ENCODE data around the gene IL15RA. TPM values are rescaled to one million over a fixed set of nuclear protein-coding genes. Genes with fewer than 3 reads are reported as not detected.
A peak's percentile ranks its signal among the peaks of the same experiment; 100 is the strongest.

The IL15RA gene, protein sequence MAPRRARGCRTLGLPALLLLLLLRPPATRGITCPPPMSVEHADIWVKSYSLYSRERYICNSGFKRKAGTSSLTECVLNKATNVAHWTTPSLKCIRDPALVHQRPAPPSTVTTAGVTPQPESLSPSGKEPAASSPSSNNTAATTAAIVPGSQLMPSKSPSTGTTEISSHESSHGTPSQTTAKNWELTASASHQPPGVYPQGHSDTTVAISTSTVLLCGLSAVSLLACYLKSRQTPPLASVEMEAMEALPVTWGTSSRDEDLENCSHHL
- total RNA-seq (2021) (1.9 to 2.2 TPM (median 2.0 TPM) in 3 replicates), Bru-seq, nascent RNA (percentile 35 among the genes with signal in this experiment)
- long read RNA-seq, experiment 1, partial matches to known transcripts = 0 of 6 reads
- long read RNA-seq, experiment 1, other reads (novel, unspliced or antisense) = 2 of 6 reads
- long read RNA-seq, experiment 2, partial matches to known transcripts = 1 of 4 reads
- long read RNA-seq, experiment 2, other reads (novel, unspliced or antisense) = 3 of 4 reads
- long read RNA-seq, experiment 3, partial matches to known transcripts = 0 of 2 reads
- long read RNA-seq, experiment 3, other reads (novel, unspliced or antisense) = 1 of 2 reads

DNA sequence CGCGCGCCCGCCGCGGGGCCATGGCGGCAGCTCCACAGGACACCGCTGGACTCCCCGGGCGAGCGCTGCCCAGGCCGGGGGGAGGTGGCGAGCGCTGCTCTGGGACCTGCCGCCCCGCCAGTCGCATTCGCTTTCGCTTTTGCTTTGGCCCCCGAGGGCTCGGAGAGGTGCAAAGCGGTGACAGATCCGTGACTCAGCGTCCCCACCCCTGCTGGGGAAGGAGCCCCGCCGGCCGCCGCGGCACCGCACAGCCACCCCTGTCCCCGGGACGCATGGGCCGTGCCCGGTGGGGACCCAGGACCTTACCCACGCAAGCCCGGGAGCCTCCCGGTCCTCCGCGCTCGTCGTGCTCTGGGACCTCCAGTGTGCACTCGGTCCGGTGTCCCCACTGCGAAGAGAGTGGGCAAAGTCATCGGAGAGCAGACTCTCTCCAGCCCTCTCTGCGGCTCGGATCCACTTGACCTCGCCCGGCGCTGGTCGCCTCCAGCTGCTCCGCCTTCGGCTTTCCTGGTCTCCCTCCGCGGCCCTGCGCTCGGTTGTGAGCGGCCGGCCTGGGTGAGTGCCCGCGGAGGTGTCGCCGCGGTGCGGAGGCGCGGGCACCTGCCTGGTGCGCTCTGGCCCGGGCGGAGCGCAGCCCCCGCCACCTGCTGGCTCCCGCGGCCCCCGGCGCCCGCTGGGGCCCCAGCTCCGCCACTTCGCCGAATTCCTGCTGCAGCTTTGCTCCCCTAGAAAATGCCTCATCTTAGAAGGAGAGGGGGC is at the start of gene IL15RA:
TSS of gene IL15RA (minus strand) at position 73 of the 759 bp plus-strand sequence. CDS start at position 22, 51 bp downstream.
- Mint-ChIP-seq H3K9me3 (no peaks in the 10 kb centered on the region), H3K27me3 (ENCODE audit: low read depth) (peaks cover 55% of the 10 kb centered on the region), H3K36me3 (no peaks in the 10 kb centered on the region), H3K4me3 (peak within 1 kb of the TSS; percentile 80), H3K27ac (no peak within 1 kb of the TSS), H3K4me1 (peaks cover 18% of the 10 kb centered on the region)
- POLR2A ChIA-PET = interaction anchor here (0.6 kb wide), 3 partner anchors 73 to 277 kb away, joined by 3 to 4 read pairs (median 3); no protein-coding TSS in a partner anchor
- ATAC-seq (peak; percentile 77), DNase-seq (ENCODE audit: low spot score) (peak; percentile 71)
- CTCF ChIA-PET = interaction anchor here (0.5 to 3.0 kb wide), 5 partner anchors 19 to 1433 kb away, joined by 3 to 12 read pairs (median 5); partner anchors contain the start of gene SFMBT2
- TF ChIP-seq, protein P1, sequence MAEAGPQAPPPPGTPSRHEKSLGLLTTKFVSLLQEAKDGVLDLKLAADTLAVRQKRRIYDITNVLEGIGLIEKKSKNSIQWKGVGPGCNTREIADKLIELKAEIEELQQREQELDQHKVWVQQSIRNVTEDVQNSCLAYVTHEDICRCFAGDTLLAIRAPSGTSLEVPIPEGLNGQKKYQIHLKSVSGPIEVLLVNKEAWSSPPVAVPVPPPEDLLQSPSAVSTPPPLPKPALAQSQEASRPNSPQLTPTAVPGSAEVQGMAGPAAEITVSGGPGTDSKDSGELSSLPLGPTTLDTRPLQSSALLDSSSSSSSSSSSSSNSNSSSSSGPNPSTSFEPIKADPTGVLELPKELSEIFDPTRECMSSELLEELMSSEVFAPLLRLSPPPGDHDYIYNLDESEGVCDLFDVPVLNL (CRISPR knock-in tag; IDR thresholded peaks at IDR 0.05; ENCODE audit: borderline replicate concordance, low read depth) = no peak
- TF ChIP-seq, protein P2, sequence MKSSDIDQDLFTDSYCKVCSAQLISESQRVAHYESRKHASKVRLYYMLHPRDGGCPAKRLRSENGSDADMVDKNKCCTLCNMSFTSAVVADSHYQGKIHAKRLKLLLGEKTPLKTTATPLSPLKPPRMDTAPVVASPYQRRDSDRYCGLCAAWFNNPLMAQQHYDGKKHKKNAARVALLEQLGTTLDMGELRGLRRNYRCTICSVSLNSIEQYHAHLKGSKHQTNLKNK (CRISPR knock-in tag; IDR thresholded peaks at IDR 0.05) = no peak
- TF ChIP-seq HMGA2 (CRISPR knock-in tag; IDR thresholded peaks at IDR 0.05) = no peak
- no peak for TF ChIP-seq ETV6 (CRISPR knock-in tag; IDR thresholded peaks at IDR 0.05)
- TF ChIP-seq IRF2 (CRISPR knock-in tag; IDR thresholded peaks at IDR 0.05; ENCODE audit: borderline replicate concordance, low read depth) = no peak
- no peak for TF ChIP-seq TEAD1 (CRISPR knock-in tag; IDR thresholded peaks at IDR 0.05)
- peak; percentile 56; the same call in 1 of the 2 replicates for TF ChIP-seq ZNF423 (CRISPR knock-in tag; IDR thresholded peaks at IDR 0.05)
- no peak for TF ChIP-seq TP53 (CRISPR knock-in tag; IDR thresholded peaks at IDR 0.05)
- TF ChIP-seq GRHL2 (CRISPR knock-in tag; IDR thresholded peaks at IDR 0.05; ENCODE audit: insufficient replicate concordance, severe bottlenecking) = no peak
- TF ChIP-seq, protein P3, sequence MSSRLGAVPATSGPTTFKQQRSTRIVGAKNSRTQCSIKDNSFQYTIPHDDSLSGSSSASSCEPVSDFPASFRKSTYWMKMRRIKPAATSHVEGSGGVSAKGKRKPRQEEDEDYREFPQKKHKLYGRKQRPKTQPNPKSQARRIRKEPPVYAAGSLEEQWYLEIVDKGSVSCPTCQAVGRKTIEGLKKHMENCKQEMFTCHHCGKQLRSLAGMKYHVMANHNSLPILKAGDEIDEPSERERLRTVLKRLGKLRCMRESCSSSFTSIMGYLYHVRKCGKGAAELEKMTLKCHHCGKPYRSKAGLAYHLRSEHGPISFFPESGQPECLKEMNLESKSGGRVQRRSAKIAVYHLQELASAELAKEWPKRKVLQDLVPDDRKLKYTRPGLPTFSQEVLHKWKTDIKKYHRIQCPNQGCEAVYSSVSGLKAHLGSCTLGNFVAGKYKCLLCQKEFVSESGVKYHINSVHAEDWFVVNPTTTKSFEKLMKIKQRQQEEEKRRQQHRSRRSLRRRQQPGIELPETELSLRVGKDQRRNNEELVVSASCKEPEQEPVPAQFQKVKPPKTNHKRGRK (CRISPR knock-in tag; IDR thresholded peaks at IDR 0.05; ENCODE audit: borderline replicate concordance) = no peak
- TF ChIP-seq MXD4 (CRISPR knock-in tag; IDR thresholded peaks at IDR 0.05; ENCODE audit: borderline replicate concordance) = no peak
- TF ChIP-seq, protein P4, sequence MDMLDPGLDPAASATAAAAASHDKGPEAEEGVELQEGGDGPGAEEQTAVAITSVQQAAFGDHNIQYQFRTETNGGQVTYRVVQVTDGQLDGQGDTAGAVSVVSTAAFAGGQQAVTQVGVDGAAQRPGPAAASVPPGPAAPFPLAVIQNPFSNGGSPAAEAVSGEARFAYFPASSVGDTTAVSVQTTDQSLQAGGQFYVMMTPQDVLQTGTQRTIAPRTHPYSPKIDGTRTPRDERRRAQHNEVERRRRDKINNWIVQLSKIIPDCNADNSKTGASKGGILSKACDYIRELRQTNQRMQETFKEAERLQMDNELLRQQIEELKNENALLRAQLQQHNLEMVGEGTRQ (CRISPR knock-in tag; IDR thresholded peaks at IDR 0.05) = no peak
- TF ChIP-seq, protein P5, sequence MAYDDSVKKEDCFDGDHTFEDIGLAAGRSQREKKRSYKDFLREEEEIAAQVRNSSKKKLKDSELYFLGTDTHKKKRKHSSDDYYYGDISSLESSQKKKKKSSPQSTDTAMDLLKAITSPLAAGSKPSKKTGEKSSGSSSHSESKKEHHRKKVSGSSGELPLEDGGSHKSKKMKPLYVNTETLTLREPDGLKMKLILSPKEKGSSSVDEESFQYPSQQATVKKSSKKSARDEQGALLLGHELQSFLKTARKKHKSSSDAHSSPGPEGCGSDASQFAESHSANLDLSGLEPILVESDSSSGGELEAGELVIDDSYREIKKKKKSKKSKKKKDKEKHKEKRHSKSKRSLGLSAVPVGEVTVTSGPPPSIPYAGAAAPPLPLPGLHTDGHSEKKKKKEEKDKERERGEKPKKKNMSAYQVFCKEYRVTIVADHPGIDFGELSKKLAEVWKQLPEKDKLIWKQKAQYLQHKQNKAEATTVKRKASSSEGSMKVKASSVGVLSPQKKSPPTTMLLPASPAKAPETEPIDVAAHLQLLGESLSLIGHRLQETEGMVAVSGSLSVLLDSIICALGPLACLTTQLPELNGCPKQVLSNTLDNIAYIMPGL (CRISPR knock-in tag; IDR thresholded peaks at IDR 0.05) = peak; percentile 84
- TF ChIP-seq, protein P6, sequence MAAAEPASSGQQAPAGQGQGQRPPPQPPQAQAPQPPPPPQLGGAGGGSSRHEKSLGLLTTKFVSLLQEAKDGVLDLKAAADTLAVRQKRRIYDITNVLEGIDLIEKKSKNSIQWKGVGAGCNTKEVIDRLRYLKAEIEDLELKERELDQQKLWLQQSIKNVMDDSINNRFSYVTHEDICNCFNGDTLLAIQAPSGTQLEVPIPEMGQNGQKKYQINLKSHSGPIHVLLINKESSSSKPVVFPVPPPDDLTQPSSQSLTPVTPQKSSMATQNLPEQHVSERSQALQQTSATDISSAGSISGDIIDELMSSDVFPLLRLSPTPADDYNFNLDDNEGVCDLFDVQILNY (CRISPR knock-in tag; IDR thresholded peaks at IDR 0.05) = 0 out of 2 replicates have a peak, but pooled peaks have one; percentile 14
- TF ChIP-seq, protein P7, sequence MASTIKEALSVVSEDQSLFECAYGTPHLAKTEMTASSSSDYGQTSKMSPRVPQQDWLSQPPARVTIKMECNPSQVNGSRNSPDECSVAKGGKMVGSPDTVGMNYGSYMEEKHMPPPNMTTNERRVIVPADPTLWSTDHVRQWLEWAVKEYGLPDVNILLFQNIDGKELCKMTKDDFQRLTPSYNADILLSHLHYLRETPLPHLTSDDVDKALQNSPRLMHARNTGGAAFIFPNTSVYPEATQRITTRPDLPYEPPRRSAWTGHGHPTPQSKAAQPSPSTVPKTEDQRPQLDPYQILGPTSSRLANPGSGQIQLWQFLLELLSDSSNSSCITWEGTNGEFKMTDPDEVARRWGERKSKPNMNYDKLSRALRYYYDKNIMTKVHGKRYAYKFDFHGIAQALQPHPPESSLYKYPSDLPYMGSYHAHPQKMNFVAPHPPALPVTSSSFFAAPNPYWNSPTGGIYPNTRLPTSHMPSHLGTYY (CRISPR knock-in tag; IDR thresholded peaks at IDR 0.05) = no peak
- 0 out of 2 replicates have a peak, but pooled peaks have one; percentile 4 for TF ChIP-seq CREM (CRISPR knock-in tag; IDR thresholded peaks at IDR 0.05)
- TF ChIP-seq, protein P8, sequence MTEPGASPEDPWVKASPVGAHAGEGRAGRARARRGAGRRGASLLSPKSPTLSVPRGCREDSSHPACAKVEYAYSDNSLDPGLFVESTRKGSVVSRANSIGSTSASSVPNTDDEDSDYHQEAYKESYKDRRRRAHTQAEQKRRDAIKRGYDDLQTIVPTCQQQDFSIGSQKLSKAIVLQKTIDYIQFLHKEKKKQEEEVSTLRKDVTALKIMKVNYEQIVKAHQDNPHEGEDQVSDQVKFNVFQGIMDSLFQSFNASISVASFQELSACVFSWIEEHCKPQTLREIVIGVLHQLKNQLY (CRISPR knock-in tag; IDR thresholded peaks at IDR 0.05) = no peak
- no peak for TF ChIP-seq SP1 (CRISPR knock-in tag; conservative IDR thresholded peaks at IDR 0.05)
- TF ChIP-seq GTF2I (CRISPR knock-in tag; conservative IDR thresholded peaks at IDR 0.05) = no peak
- TF ChIP-seq, protein P9, sequence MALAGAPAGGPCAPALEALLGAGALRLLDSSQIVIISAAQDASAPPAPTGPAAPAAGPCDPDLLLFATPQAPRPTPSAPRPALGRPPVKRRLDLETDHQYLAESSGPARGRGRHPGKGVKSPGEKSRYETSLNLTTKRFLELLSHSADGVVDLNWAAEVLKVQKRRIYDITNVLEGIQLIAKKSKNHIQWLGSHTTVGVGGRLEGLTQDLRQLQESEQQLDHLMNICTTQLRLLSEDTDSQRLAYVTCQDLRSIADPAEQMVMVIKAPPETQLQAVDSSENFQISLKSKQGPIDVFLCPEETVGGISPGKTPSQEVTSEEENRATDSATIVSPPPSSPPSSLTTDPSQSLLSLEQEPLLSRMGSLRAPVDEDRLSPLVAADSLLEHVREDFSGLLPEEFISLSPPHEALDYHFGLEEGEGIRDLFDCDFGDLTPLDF (CRISPR knock-in tag; IDR thresholded peaks at IDR 0.05) = peak; percentile 19; the same call in 1 of the 2 replicates
- TF ChIP-seq, protein P10, sequence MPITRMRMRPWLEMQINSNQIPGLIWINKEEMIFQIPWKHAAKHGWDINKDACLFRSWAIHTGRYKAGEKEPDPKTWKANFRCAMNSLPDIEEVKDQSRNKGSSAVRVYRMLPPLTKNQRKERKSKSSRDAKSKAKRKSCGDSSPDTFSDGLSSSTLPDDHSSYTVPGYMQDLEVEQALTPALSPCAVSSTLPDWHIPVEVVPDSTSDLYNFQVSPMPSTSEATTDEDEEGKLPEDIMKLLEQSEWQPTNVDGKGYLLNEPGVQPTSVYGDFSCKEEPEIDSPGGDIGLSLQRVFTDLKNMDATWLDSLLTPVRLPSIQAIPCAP (CRISPR knock-in tag; IDR thresholded peaks at IDR 0.05) = peak; percentile 54; the same call in 1 of the 2 replicates
- TF ChIP-seq TEAD4 (CRISPR knock-in tag; IDR thresholded peaks at IDR 0.05) = no peak
- TF ChIP-seq CREB1 (CRISPR knock-in tag; IDR thresholded peaks at IDR 0.05) = no peak

All from WTC11 (cell line).